GM19035 (cell line): ENCODE measurements around the gene PPP6R3.

Source experiments
- ATAC-seq: cut with Tn5 transposase; IDR thresholded peaks from one replicate; pipeline ENCODE4 v1.9.1; 2021; ENCODE audit not compliant: unreplicated experiment

Gene PPP6R3

DNA sequence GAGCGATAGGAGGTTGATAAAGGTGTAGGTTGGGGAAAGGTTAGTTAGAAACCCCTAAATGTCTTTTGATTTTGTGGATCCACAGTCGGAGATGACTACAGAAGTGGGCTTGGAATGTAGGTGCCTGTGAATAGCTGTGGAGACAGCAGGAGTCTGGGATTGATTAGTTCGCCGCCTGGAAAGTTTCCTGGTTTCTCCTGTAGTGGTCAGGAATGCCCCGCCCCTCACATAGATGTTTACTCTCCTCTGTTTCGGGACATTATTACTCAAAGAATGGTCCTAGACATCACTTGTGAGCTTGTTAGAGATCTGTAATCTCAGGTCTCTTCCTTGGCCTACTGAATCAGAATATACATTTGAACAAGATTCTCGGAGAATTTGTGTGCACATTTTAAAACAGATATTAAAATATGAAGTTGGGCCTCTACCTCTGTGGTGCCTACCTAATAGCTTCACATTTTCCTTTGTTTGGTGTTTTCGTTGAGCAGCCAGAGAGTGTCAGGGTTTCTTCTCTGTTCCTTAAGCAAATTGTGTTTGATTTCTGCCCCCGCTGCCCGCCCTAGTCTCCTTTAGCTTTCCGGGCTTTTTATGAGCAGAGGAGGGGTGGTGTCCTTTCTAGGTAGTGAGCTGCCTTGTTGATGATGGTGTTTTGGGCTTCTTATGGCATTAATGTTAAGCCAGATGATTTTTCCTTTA lies 89.4 kb downstream of the PPP6R3 start:
- ATAC-seq, result no peak

GRCh38 chr11:68550485-68550817 lies 89.9 kb downstream of the PPP6R3 start:
- ATAC-seq, result no peak

- no peak for ATAC-seq
These were observed 90.7 kb downstream of the PPP6R3 start for GRCh38 chr11:68551223-68551622.

DNA sequence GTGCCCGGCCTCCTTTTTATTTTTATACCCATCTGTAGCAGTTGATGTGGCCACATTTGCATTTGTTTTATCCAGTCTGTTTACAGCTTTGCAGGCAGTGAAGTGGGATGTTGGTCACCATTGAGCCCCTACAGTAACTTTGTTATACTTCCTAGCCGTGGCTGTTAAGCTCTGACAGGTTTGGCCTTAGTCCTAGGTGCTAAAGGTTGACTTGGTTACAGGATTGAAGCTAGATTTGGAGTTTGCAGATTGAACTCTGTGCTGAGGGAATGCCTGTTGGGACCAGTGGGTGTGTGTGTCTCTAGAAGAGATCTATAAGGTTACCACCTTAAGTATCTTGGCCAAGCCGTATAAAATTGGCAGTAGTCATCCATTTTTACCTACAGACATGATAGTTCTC lies 91.2 kb downstream of the PPP6R3 start:
- ATAC-seq, result no peak

- ATAC-seq, result no peak
These were observed 92.0 kb downstream of the PPP6R3 start for GRCh38 chr11:68552542-68552941.

- no peak for ATAC-seq
These were observed 99.7 kb downstream of the PPP6R3 start for GRCh38 chr11:68560216-68560615.

GRCh38 chr11:68563454-68563853 lies 102.9 kb downstream of the PPP6R3 start:
- ATAC-seq, result no peak

- ATAC-seq, result no peak
These were observed 103.7 kb downstream of the PPP6R3 start for GRCh38 chr11:68564261-68564660.

GRCh38 chr11:68565768-68566167 lies 105.2 kb downstream of the PPP6R3 start:
- no peak for ATAC-seq

GRCh38 chr11:68567553-68567952 lies 107.0 kb downstream of the PPP6R3 start:
- ATAC-seq, result no peak

DNA sequence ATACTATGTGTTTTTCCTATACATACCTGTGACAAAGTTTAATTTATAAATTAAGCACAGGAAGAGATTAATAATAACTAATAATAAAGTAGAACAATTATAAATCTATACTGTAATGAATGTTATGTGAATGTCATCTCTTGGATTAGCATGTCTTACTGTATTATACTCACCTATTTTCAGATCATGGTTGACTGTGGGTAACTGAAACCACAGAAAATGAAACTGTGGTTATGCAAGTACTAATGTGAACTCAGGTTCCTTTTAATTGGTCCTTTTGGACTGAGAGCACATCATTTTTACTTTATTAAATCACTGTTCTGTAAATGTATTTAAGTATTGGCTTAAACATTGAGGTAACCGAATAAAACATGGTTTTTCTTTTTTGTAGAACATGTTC lies 108.8 kb downstream of the PPP6R3 start:
- no peak for ATAC-seq

DNA sequence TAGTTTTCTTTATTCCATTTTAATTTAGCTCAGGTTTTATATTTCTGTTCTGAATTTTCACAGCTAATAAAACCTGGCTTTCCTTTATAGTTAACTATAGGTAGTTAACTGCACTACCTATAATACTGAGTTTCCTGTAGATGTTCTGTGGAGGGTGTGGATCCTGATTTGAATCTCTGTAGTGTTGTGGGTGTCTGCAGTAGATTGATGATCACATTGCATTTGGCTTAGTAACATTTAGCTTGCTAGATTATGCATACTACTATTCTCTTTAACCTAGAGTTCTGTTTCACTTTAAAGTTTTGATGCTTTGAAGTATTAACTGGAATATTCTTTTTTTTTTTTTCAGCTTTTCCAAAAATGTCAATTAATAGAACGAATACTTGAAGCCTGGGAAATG lies 110.1 kb downstream of the PPP6R3 start:
- no peak for ATAC-seq

GRCh38 chr11:68574308-68574707 lies 113.8 kb downstream of the PPP6R3 start:
- ATAC-seq, result no peak

DNA sequence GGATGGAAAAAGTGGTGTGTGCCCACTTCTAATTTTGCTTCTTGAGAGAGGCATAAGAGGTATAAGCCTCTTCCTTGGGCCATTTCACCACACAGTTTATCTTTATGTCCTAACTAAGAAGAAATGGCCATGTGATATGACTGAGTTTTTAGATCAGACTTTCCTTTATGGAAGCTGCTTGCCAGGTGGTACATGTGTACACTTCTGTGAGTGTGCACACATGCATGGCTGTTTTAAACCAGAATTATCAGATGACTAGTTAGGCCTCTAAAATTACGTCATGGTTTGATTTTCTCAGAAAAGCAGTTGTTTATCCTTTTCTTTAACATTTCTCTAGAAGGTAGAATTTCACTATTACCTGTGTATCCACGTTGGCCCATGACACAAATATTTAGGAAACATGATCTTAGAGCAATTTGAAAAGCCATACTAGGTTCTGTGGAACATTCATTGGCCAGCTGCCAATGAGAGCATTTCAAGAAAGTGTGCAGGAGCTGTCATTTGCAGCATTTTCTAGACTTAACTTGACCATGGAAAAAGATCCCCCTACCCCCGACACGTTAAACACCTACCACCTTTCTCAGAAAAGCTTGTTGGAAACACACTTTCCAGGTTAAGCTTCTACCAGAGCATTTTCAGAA lies 114.6 kb downstream of the PPP6R3 start:
- no peak for ATAC-seq

GRCh38 chr11:68579455-68579854 lies 118.9 kb downstream of the PPP6R3 start:
- ATAC-seq, result no peak

DNA sequence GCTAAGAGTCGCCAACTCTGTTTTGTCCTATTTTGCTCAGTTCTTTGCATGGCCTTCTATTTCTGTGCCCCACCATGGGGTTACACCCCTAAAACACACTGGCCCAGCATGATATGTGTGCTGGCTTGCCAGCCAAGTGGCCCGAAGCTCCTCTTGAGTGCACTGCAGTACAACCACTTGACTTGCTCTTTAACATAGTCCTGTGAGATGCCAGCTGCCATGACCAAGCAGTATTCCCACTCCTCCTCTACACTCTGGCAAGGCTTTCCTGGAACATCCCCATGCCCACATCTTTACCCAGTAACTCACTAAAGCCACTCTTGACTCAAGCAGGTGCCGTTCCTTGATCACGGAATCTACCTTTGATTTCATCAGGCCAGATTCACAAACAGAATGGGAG lies 120.9 kb downstream of the PPP6R3 start:
- ATAC-seq, result no peak

- no peak for ATAC-seq
These were observed 121.3 kb downstream of the PPP6R3 start for GRCh38 chr11:68581901-68582300.

DNA sequence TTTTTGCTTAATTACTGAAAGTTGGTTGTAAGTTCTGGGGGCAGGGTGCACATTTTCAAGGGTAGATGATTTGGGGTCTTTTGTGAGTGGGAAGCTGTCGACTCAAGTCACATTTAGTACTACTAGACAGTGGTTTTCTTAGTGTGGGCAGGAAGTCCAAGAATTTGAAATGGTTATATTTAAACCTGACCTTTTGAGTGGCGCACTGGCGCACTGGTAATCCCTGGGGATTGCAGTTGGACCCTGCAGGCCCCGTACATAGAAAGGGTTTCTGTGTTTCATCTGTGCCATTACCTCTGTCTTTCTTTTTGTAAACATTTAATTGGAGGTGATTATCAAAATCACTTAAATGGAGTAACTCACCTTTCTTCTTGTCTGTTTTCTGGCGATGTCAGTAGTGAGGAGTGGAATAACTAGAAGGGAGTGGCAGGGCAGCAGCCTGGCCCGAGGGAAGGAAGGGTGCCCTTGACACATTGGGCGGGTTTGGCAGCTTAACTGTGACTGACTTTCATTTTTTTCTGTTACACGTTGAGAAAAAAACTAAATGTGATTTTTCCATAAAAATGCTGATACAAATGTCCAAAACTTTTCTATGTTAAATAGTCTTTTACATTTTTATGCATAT lies 122.0 kb downstream of the PPP6R3 start:
- no peak for ATAC-seq

- no peak for ATAC-seq
These were observed 122.5 kb downstream of the PPP6R3 start for GRCh38 chr11:68583041-68583446.

DNA sequence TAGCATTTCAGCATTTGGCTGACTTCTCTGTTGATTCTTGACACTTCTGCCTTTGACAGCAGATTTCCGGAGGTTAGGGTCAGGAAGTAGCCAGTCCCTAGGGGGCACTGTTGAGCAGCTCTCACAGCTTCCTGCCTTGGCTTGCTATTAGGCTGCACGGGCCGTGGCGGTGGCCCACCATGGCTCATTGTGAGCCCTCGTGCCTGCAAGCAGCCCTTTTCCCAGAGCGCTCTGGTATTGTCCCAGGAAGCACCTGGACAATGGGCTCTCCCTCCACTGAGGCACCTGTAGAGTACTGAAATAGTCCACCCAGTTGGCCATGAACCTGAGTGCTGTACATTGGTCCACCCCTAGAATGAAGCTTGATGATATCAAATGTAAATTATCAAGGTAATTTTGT lies 123.5 kb downstream of the PPP6R3 start:
- no peak for ATAC-seq

GRCh38 chr11:68584991-68585524 lies 124.5 kb downstream of the PPP6R3 start:
- ATAC-seq, result no peak

DNA sequence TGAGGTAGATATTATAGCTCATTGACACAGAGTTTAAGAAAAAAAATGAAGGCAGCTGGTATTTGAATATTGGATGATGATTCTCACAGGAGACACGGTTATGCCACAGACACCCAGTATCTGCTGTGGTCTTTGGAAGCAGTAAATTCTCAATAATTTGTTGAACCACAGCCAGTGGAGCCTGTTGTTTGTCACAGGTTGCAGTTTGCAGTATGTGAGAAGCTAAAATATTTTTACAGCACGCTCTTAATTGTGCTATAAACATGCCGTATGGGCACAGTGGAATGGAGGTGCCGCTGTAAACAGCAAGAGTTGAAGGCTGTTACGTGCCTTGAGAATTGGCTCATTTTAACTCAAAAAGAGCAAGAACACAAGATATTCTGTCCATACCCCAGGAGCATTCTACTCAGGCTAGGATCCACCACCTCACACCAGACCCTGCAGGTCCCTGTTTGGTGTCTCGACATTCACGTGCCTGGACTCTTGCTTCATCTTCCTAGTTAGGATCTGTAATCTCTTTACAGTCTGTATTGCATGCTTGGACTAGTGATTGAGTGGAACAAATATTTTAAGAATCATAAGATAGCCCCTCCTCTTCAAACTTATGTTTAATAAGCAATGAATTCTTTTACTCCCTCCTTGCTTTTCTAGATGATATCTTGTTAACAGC lies 129.1 kb downstream of the PPP6R3 start:
- ATAC-seq, result no peak
